K562 (cell line): ENCODE data around the gene UGT2A1. TPM values are rescaled to one million over a fixed set of nuclear protein-coding genes. Genes with fewer than 3 reads are reported as not detected.

ENCODE experiments used
- ATAC-seq: fragments of 200-7000 bp; cut with Tn5 transposase; 3 replicates; pipeline ENCODE4 v1.9.1; 2020; ENCODE audit warnings: moderate library complexity
- BruUV-seq: library from RNA; stranded (reverse); fragments of 400-500 nt; replicated peaks from 2 replicates; lab custom pipeline; 2021; lab: Mats Ljungman, UMichigan
- CTCF ChIA-PET: fragments of 300-600 bp; formaldehyde crosslinking; extraction: SDS; loops from one replicate; lab custom pipeline; 2021; ENCODE audit warnings: low intra/inter-chr PET ratio; lab: Yijun Ruan, JAX
- POLR2A ChIA-PET: fragments of 300-600, 350-650 bp; sonication (Branson Sonifier 250); formaldehyde crosslinking; extraction: SDS; loops from one replicate; lab custom pipeline; 2021; ENCODE audit warnings: antibody characterized with exemption, inconsistent platforms; lab: Yijun Ruan, JAX
- DNase-seq, 4 experiments: peaks; one replicate each; pipeline versions ENCODE4 v3.0.0 to v3.0.0-alpha.2; 2011 to 2018; ENCODE audit warnings: low spot score in 3 of 4, mixed read lengths in 3 of 4; ENCODE audit errors: extremely low read depth in 1 of 4
- FAIRE-seq: peaks from 2 replicates; lab custom pipeline; 2011; peaks lifted over from hg19 to GRCh38; lab: Jason Lieb, UNC
- H2AFZ ChIP-seq: 2 replicates; pipeline ENCODE4 v1.6.0; 2011; ENCODE audit warnings: low read depth, low read length, control low read depth, inconsistent platforms
- H3K27ac ChIP-seq: fragments of 200-600 bp; 3 replicates; pipeline ENCODE4 v1.8.0; 2011; ENCODE audit warnings: low read depth, mild to moderate bottlenecking, control low read depth, inconsistent platforms, low read length, moderate library complexity, mixed read lengths; ENCODE audit errors: extremely low read depth
- H3K27me3 ChIP-seq, 2 experiments: fragments of 300-600 bp in 1 of 2; 2 replicates in 1 of 2; 3 replicates in 1 of 2; pipeline versions ENCODE4 v1.6.0 to v1.8.0; 2011; ENCODE audit warnings: inconsistent platforms in 2 of 2, low read length in 2 of 2, mild to moderate bottlenecking in 1 of 2, mixed read lengths in 1 of 2, moderate library complexity in 1 of 2; ENCODE audit not compliant: control insufficient read depth in 2 of 2, insufficient read depth in 2 of 2
- H3K36me3 ChIP-seq: fragments of 300-600 bp; 3 replicates; pipeline ENCODE4 v1.8.0; 2011; ENCODE audit warnings: mild to moderate bottlenecking, low read length, inconsistent platforms; ENCODE audit not compliant: control insufficient read depth, insufficient read depth
- H3K4me1 ChIP-seq, 2 experiments: fragments of 200-600 bp in 1 of 2; replicated peaks in 1 of 2; 2 replicates in 1 of 2; 3 replicates in 1 of 2; pipeline versions ENCODE4 v1.5.1 to v1.8.0; 2011; ENCODE audit warnings: inconsistent platforms in 2 of 2, low read length in 2 of 2, mild to moderate bottlenecking in 1 of 2, mixed read lengths in 1 of 2, moderate library complexity in 1 of 2; ENCODE audit not compliant: control insufficient read depth in 2 of 2, insufficient read depth in 2 of 2
- H3K4me2 ChIP-seq: 2 replicates; pipeline ENCODE4 v1.6.1; 2011; ENCODE audit warnings: low read length, control low read depth, inconsistent platforms, mixed read lengths; ENCODE audit not compliant: insufficient read depth
- H3K4me3 ChIP-seq: fragments of 200-600 bp; sonication (generic), shearing (Covaris generic); 2 replicates; pipeline ENCODE4 v1.5.1; 2016; ENCODE audit warnings: control low read depth, inconsistent platforms
- H3K79me2 ChIP-seq: fragments of 200-600 bp; 3 replicates; pipeline ENCODE4 v1.8.0; 2011; ENCODE audit warnings: low read length, inconsistent platforms; ENCODE audit not compliant: control insufficient read depth, insufficient read depth
- H3K9ac ChIP-seq, 2 experiments: 2 replicates each; pipeline versions ENCODE4 v1.6.0 to v1.6.1; 2011; ENCODE audit warnings: low read depth in 2 of 2, low read length in 2 of 2, control low read depth in 1 of 2, inconsistent platforms in 1 of 2, mild to moderate bottlenecking in 1 of 2, mixed read lengths in 1 of 2; ENCODE audit not compliant: insufficient read depth in 1 of 2
- H3K9me1 ChIP-seq: one replicate; pipeline ENCODE4 v1.6.0; 2011; ENCODE audit warnings: inconsistent platforms, mild to moderate bottlenecking, low read length, moderate library complexity; ENCODE audit not compliant: control insufficient read depth, insufficient read depth
- H3K9me3 ChIP-seq: replicated peaks from 2 replicates; pipeline ENCODE4 v1.5.1; 2011; ENCODE audit warnings: low read depth, low read length, inconsistent platforms; ENCODE audit not compliant: control insufficient read depth, insufficient read depth
- H4K20me1 ChIP-seq: replicated peaks from 2 replicates; pipeline ENCODE4 v1.6.1; 2011; ENCODE audit warnings: low read length, inconsistent platforms, mixed read lengths; ENCODE audit not compliant: control insufficient read depth, insufficient read depth
- ESRRB ChIP-seq: fragments of 250-450 bp; sonication (Bioruptor Pico); IDR thresholded peaks from 2 replicates; pipeline ENCODE4 v1.5.0; 2020; ENCODE audit warnings: mild to moderate bottlenecking, moderate library complexity, borderline replicate concordance
- HNRNPL ChIP-seq: fragments of 200-400 bp; formaldehyde crosslinking; IDR thresholded peaks from 2 replicates; pipeline ENCODE4 v1.6.1; 2017; ENCODE audit warnings: low read depth, mild to moderate bottlenecking, low read length
- LCOR ChIP-seq: sonication (generic); formaldehyde crosslinking; IDR thresholded peaks from 2 replicates; pipeline ENCODE4 v1.8.0; 2022; ENCODE audit warnings: mild to moderate bottlenecking, missing genetic modification reagents
- SOX6 ChIP-seq: fragments of 450-650 bp; IDR thresholded peaks from 2 replicates; pipeline ENCODE4 v1.6.1; 2014; ENCODE audit warnings: mild to moderate bottlenecking
- TAF1 ChIP-seq: IDR thresholded peaks from 2 replicates; pipeline ENCODE4 v1.6.1; 2011; ENCODE audit warnings: mild to moderate bottlenecking, low read length, moderate library complexity; ENCODE audit not compliant: insufficient read depth, control insufficient read depth, severe bottlenecking; ENCODE audit errors: extremely low read depth
- TAF15 ChIP-seq: fragments of 200-400 bp; formaldehyde crosslinking; IDR thresholded peaks from 2 replicates; pipeline ENCODE4 v1.6.1; 2017; ENCODE audit warnings: mild to moderate bottlenecking, low read depth, low read length, moderate library complexity
- ZNF133 ChIP-seq: fragments of 250-450 bp; sonication (Bioruptor Pico); IDR thresholded peaks from 2 replicates; pipeline ENCODE4 v1.4.0; 2020; ENCODE audit warnings: mild to moderate bottlenecking
- ZSCAN29 ChIP-seq: fragments of 450-650 bp; IDR thresholded peaks from 2 replicates; pipeline ENCODE4 v1.6.1; 2017
- WGBS: fragments of 100-300 bp; shearing (Covaris generic); methylation state at CpG from one replicate; pipeline ENCODE4 v1.1.6; 2016; ENCODE audit warnings: low coverage, mixed read lengths; ENCODE audit not compliant: insufficient coverage; ENCODE audit errors: missing lambda C conversion rate; 5-methylcytosine and 5-hydroxymethylcytosine counted together
- in situ Hi-C: fragments of 300-500 bp; cut with MboI; formaldehyde crosslinking; loops from 4 replicates; pipeline ENCODE4 v1.15.0; 2018; ENCODE audit warnings: inconsistent platforms, mixed read lengths
- intact Hi-C: fragments of 100-400 bp; cut with micrococcal nuclease; formaldehyde crosslinking; loops from 2 replicates; pipeline ENCODE4 v1.14.2; 2022
- polyA plus RNA-seq, 8 experiments: library from polyadenylated mRNA; depleted of rRNA in 4 of 8; stranded (reverse) in 5 of 8; unstranded in 3 of 8; fragments of >200 nt; fragmentation: Nextera tagmentation in 2 of 8; fragmentation: Illumina TruSeq in 1 of 8; extraction: Ambion mirVana in 2 of 8; extraction: Trizol in 1 of 8; gene quantifications; 2 replicates each; pipeline versions ENCODE4 v1.2.1 to v1.2.3, GENCODE V29; 2011 to 2014; ENCODE audit warnings: inconsistent platforms in 1 of 8, missing spikeins in 1 of 8
- total RNA-seq, 7 experiments: library from RNA; depleted of rRNA in 6 of 7; stranded (reverse); fragments of >200 nt in 6 of 7; fragmentation: Illumina TruSeq in 2 of 7; extraction: Trizol in 2 of 7; gene quantifications; 2 replicates each; pipeline versions ENCODE4 v1.2.1 to v1.2.3, GENCODE V29; 2011 to 2021; ENCODE audit warnings: low replicate concordance in 1 of 7
- TF ChIP-seq, protein P1 (sequence below): fragments of 450-650 bp; IDR thresholded peaks from 2 replicates; pipeline ENCODE4 v1.6.1; 2016; ENCODE audit warnings: low read depth, mild to moderate bottlenecking, moderate library complexity
- TF ChIP-seq, protein P2 (sequence below): sonication (generic); formaldehyde crosslinking; IDR thresholded peaks from 2 replicates; pipeline ENCODE4 v1.8.1; 2023; ENCODE audit warnings: mild to moderate bottlenecking, missing genetic modification reagents

Gene UGT2A1
- total and polyA plus RNA-seq, 9 of the 15 experiments (the other 6 are each of a cell fraction or from before 2014, with no cell fraction given) = 0.03 TPM; not detected in 8

DNA sequence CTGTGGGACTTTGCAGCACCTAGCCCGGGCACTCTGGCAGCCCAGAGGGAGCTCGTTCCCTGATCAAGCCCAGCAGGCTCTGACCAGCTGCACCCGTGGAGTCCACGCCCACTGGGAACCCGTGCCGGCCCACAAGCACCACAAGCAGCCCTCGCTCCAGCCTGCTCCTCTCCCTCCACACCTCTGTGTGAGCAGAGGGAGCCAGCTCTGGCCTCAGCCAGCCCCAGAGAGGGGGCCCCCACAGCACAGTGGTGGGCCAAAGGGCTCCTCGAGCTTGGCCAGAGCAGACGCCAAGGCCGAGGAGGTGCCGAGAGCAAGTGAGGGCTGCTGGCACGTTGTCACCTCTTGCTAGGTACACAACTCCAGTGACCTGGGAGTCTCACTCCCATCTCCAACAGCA, 5.1 kb upstream of the UGT2A1 start:
- in situ Hi-C loops (no loop called here), intact Hi-C loops (no loop called here)
- no peak overlapping the region for H3K4me3 ChIP-seq
- H4K20me1 ChIP-seq = no peaks in the 10 kb centered on the region
- no peaks in the 10 kb centered on the region for H3K27me3 ChIP-seq
- TF ChIP-seq TAF15 = no peak
- no peak for TF ChIP-seq LCOR (CRISPR knock-in tag)
- TF ChIP-seq, protein P1, sequence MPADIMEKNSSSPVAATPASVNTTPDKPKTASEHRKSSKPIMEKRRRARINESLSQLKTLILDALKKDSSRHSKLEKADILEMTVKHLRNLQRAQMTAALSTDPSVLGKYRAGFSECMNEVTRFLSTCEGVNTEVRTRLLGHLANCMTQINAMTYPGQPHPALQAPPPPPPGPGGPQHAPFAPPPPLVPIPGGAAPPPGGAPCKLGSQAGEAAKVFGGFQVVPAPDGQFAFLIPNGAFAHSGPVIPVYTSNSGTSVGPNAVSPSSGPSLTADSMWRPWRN = no peak
- no peak for TF ChIP-seq SOX6
- no peak for TF ChIP-seq ZNF133 (CRISPR knock-in tag)
- no peak for TF ChIP-seq ESRRB
- no peak for TF ChIP-seq ZSCAN29
- TF ChIP-seq, protein P2, sequence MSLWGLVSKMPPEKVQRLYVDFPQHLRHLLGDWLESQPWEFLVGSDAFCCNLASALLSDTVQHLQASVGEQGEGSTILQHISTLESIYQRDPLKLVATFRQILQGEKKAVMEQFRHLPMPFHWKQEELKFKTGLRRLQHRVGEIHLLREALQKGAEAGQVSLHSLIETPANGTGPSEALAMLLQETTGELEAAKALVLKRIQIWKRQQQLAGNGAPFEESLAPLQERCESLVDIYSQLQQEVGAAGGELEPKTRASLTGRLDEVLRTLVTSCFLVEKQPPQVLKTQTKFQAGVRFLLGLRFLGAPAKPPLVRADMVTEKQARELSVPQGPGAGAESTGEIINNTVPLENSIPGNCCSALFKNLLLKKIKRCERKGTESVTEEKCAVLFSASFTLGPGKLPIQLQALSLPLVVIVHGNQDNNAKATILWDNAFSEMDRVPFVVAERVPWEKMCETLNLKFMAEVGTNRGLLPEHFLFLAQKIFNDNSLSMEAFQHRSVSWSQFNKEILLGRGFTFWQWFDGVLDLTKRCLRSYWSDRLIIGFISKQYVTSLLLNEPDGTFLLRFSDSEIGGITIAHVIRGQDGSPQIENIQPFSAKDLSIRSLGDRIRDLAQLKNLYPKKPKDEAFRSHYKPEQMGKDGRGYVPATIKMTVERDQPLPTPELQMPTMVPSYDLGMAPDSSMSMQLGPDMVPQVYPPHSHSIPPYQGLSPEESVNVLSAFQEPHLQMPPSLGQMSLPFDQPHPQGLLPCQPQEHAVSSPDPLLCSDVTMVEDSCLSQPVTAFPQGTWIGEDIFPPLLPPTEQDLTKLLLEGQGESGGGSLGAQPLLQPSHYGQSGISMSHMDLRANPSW (CRISPR knock-in tag) = no peak
- TF ChIP-seq HNRNPL = no peak
- no peak for TF ChIP-seq TAF1
- TF ChIP-seq, all 486 proteins: peak for 0
- no peak for DNase-seq
- Histone ChIP-seq H3K27ac (no peak overlapping the region), H3K9me3 (no peaks in the 10 kb centered on the region), H2AFZ (no peak overlapping the region), H3K4me1 (no peaks in the 10 kb centered on the region), H3K9ac (no peak overlapping the region), H3K4me2 (no peak overlapping the region), H3K9me1 (no peaks in the 10 kb centered on the region), H3K36me3 (no peaks in the 10 kb centered on the region), H3K79me2 (no peaks in the 10 kb centered on the region)
- FAIRE-seq = no peak
- ChIA-PET CTCF (no interaction called here), POLR2A (no interaction called here)
- WGBS = 0% methylated on average over 12 of the region's 12 CpGs
- BruUV-seq = no TSS peak
- no peak for ATAC-seq
